Stimulated activated naive CD8-positive, alpha-beta T cell treated with anti-CD3 and anti-CD28 coated beads, Interleukin-15, Interleukin-2, amounts not matched to agents 100 ng/mL and 50 ng/mL, for 24 hours (primary cell): ENCODE data around the gene USHBP1.
"Not testable (repeated sequence)": the region's sequence is repeated elsewhere in the genome, so short reads cannot be mapped to it uniquely, and the experiment has no call there.

Experiments
- H3K27ac Mint-ChIP-seq: one replicate; pipeline ENCODE4 v1.8.0; 2021; ENCODE audit warnings: mild to moderate bottlenecking, mixed read lengths
- H3K27me3 Mint-ChIP-seq: one replicate; pipeline ENCODE4 v1.8.0; 2021; ENCODE audit warnings: mixed read lengths
- H3K36me3 Mint-ChIP-seq: one replicate; pipeline ENCODE4 v1.8.0; 2021; ENCODE audit warnings: low read depth, mixed read lengths
- H3K4me1 Mint-ChIP-seq: one replicate; pipeline ENCODE4 v1.8.0; 2021; ENCODE audit warnings: low read depth, mixed read lengths
- H3K4me3 Mint-ChIP-seq: one replicate; pipeline ENCODE4 v1.8.0; 2021; ENCODE audit warnings: mild to moderate bottlenecking, mixed read lengths
- H3K9me3 Mint-ChIP-seq: one replicate; pipeline ENCODE4 v1.8.0; 2021; ENCODE audit warnings: mixed read lengths

USHBP1 gene

GRCh38 chr19:17283504-17283996 is 19.0 kb upstream of the USHBP1 start:
- Mint-ChIP-seq H3K9me3 (no peaks in the 10 kb centered on the region), H3K36me3 (peaks cover 27% of the 10 kb centered on the region), H3K27ac (no peak overlapping the region), H3K4me3 (peak overlapping the region; percentile 90), H3K27me3 (no peaks in the 10 kb centered on the region), H3K4me1 (peaks cover 6% of the 10 kb centered on the region)

DNA sequence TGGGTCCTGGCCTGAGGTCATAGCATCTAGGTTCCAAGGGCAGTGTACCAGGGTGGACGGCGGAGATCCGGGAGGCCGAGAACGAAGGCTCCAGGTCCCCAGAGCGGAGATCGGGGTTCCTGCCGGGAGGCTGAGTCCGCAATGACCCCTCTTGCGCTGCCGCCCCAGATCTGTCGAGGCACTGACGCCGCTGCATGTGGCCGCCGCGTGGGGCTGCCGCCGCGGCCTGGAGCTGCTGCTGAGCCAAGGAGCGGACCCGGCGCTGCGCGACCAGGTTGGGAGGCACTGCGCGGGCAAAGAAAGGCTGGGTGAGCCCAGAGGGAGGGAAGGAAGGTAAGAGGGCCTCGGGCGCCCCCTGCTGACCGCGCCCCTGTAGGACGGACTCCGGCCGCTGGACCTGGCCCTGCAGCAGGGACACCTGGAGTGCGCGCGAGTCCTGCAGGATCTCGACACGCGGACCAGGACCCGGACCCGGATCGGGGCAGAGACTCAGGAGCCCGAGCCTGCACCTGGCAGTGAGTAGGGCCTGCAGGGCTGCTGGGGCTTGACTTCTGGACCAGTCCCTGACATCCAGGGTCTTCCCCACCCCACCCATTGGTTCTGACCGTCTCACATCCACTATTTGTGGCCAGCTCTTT is 18.1 kb upstream of the USHBP1 start:
- no peaks in the 10 kb centered on the region for H3K9me3 Mint-ChIP-seq
- no peaks in the 10 kb centered on the region for H3K27me3 Mint-ChIP-seq
- peak overlapping the region; percentile 90 for H3K4me3 Mint-ChIP-seq
- H3K27ac Mint-ChIP-seq, result peak overlapping the region; percentile 85
- peaks cover 28% of the 10 kb centered on the region for H3K36me3 Mint-ChIP-seq
- H3K4me1 Mint-ChIP-seq, result peaks cover 6% of the 10 kb centered on the region

GRCh38 chr19:17281391-17282304 is 17.1 kb upstream of the USHBP1 start, which contains the start of gene ANKLE1:
Gene ANKLE1, plus strand, starts transcription at chr19:17281901. Its CDS starts 20 bp downstream, at chr19:17281921.
- Mint-ChIP-seq H3K4me1 (peaks cover 6% of the 10 kb centered on the region), H3K27ac (peak within 1 kb of the TSS; percentile 85), H3K27me3 (no peaks in the 10 kb centered on the region), H3K36me3 (peaks cover 33% of the 10 kb centered on the region), H3K4me3 (peak within 1 kb of the TSS; percentile 90), H3K9me3 (no peaks in the 10 kb centered on the region)

DNA sequence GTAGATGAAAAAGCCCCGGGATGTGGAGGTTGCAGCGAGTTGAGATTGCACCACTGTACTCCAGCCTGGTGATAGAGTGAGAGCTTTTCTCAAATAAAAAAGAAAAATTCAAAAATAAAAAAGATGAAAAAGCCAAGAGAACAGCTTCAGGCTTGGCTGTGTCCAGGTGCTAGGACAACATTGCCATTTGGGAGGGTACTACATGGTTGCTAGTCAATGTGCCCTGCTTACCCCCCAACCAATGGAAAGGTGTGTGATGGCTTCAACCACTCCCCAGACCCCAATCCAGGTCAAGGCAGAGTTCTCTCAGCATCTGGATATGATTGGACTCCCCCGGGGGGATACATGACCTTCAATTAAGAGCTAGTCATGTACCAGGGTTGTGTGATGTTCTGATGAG is 14.9 kb upstream of the USHBP1 start:
- no peaks in the 10 kb centered on the region for H3K9me3 Mint-ChIP-seq
- no peak overlapping the region for H3K27ac Mint-ChIP-seq
- no peaks in the 10 kb centered on the region for H3K27me3 Mint-ChIP-seq
- H3K4me3 Mint-ChIP-seq, result no peak overlapping the region
- peaks cover 32% of the 10 kb centered on the region for H3K36me3 Mint-ChIP-seq
- peaks cover 6% of the 10 kb centered on the region for H3K4me1 Mint-ChIP-seq

GRCh38 chr19:17275441-17276175 is 11.1 kb upstream of the USHBP1 start:
- Mint-ChIP-seq H3K36me3 (peaks cover 37% of the 10 kb centered on the region), H3K4me1 (no peaks in the 10 kb centered on the region), H3K9me3 (no peaks in the 10 kb centered on the region), H3K27ac (no peak overlapping the region), H3K27me3 (no peaks in the 10 kb centered on the region), H3K4me3 (no peak overlapping the region)

- H3K36me3 Mint-ChIP-seq, result peaks cover 41% of the 10 kb centered on the region
- not testable (repeated sequence) for H3K4me3 Mint-ChIP-seq, H3K27ac Mint-ChIP-seq, H3K4me1 Mint-ChIP-seq, H3K9me3 Mint-ChIP-seq, H3K27me3 Mint-ChIP-seq
Measured at GRCh38 chr19:17274892-17275291, 10.3 kb upstream of the USHBP1 start.

DNA sequence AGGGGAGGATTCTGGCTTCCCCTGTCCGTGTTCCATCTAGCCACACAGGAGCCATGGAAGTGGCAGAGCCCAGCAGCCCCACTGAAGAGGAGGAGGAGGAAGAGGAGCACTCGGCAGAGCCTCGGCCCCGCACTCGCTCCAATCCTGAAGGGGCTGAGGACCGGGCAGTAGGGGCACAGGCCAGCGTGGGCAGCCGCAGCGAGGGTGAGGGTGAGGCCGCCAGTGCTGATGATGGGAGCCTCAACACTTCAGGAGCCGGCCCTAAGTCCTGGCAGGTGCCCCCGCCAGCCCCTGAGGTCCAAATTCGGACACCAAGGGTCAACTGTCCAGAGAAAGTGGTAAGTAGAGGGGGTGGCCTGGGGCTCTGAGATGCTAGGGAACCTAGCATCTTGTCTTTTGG is 4.2 kb upstream of the USHBP1 start:
- peak overlapping the region; percentile 91 for H3K27ac Mint-ChIP-seq
- H3K9me3 Mint-ChIP-seq, result no peaks in the 10 kb centered on the region
- peak overlapping the region; percentile 94 for H3K4me3 Mint-ChIP-seq
- H3K4me1 Mint-ChIP-seq, result peaks cover 13% of the 10 kb centered on the region
- no peaks in the 10 kb centered on the region for H3K27me3 Mint-ChIP-seq
- peaks cover 13% of the 10 kb centered on the region for H3K36me3 Mint-ChIP-seq

- Mint-ChIP-seq H3K27me3 (no peaks in the 10 kb centered on the region), H3K36me3 (peaks cover 12% of the 10 kb centered on the region), H3K27ac (peak within 1 kb of the TSS; percentile 91), H3K9me3 (no peaks in the 10 kb centered on the region), H3K4me1 (peaks cover 13% of the 10 kb centered on the region), H3K4me3 (peak within 1 kb of the TSS; percentile 94)
Measured at GRCh38 chr19:17266975-17267788, 2.6 kb upstream of the USHBP1 start, which contains the start of gene BABAM1. Gene BABAM1, plus strand, starts transcription at chr19:17267443. Its CDS starts 1,364 bp downstream, at chr19:17268807.

GRCh38 chr19:17266589-17266974 is 2.0 kb upstream of the USHBP1 start:
- Mint-ChIP-seq H3K9me3 (no peaks in the 10 kb centered on the region), H3K27me3 (no peaks in the 10 kb centered on the region), H3K4me1 (peaks cover 13% of the 10 kb centered on the region), H3K4me3 (peak overlapping the region; percentile 94), H3K27ac (peak overlapping the region; percentile 91), H3K36me3 (peaks cover 11% of the 10 kb centered on the region)

GRCh38 chr19:17266026-17266425 is 1.5 kb upstream of the USHBP1 start:
- Mint-ChIP-seq H3K4me1 (peaks cover 13% of the 10 kb centered on the region), H3K27ac (no peak overlapping the region), H3K27me3 (no peaks in the 10 kb centered on the region)

DNA sequence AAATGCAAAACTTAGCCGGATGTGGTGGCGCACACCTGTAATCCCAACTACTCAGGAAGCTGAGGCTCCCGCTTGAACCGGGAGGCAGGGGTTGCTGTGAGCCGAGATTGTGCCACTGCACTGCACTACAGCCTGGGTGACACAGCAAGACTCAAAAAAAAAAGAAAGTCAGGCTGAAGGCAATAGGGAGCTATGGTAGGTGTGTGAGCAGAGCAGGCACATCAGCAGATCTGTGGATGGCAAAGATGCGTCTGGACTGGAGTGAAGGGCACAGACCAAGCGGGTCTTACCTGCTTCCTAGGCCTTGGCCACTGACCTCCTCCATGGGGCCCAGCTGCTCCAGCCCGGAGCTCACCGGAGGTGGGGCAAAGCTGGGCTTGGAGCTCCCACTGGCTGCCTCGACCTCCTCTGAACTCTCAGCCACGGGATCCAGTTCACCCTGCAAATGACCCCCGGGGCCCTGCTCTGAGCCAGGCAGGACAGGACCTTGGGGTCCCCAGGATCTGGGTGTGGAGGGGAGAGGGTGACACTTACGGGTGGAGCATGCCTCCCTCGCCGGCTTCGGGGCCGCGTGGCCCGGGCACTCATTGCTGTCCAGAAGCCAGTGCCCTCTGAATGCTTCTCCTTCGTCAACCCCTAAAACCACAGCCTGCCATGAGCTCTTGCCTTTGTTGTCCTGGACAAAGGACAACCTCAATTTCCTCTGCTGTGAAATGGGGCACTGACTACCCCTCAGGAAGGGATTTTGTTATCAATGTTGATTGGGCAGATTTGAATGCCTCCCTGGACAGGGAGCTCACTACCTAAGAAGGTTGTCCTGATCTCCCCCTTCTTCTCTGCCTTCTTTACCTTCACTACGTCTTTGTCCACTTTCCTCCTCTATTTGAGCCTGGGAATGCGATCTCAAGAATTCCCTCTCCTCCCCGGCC is 569 bp downstream of the USHBP1 start:
- H3K9me3 Mint-ChIP-seq, result no peaks in the 10 kb centered on the region
- no peaks in the 10 kb centered on the region for H3K36me3 Mint-ChIP-seq
- H3K4me3 Mint-ChIP-seq, result no peak overlapping the region
- no peaks in the 10 kb centered on the region for H3K27me3 Mint-ChIP-seq
- H3K27ac Mint-ChIP-seq, result no peak overlapping the region
- H3K4me1 Mint-ChIP-seq, result peaks cover 18% of the 10 kb centered on the region

More at GRCh38 chr19:17266026-17266425, 1.5 kb upstream of the USHBP1 start:
- peaks cover 5% of the 10 kb centered on the region for H3K36me3 Mint-ChIP-seq
- no peaks in the 10 kb centered on the region for H3K9me3 Mint-ChIP-seq
- no peak overlapping the region for H3K4me3 Mint-ChIP-seq

GRCh38 chr19:17262557-17262956 is 2.0 kb downstream of the USHBP1 start:
- no peak overlapping the region for H3K27ac Mint-ChIP-seq
- no peak overlapping the region for H3K4me3 Mint-ChIP-seq
- H3K4me1 Mint-ChIP-seq, result peaks cover 13% of the 10 kb centered on the region
- H3K36me3 Mint-ChIP-seq, result no peaks in the 10 kb centered on the region
- H3K9me3 Mint-ChIP-seq, result no peaks in the 10 kb centered on the region
- H3K27me3 Mint-ChIP-seq, result no peaks in the 10 kb centered on the region

DNA sequence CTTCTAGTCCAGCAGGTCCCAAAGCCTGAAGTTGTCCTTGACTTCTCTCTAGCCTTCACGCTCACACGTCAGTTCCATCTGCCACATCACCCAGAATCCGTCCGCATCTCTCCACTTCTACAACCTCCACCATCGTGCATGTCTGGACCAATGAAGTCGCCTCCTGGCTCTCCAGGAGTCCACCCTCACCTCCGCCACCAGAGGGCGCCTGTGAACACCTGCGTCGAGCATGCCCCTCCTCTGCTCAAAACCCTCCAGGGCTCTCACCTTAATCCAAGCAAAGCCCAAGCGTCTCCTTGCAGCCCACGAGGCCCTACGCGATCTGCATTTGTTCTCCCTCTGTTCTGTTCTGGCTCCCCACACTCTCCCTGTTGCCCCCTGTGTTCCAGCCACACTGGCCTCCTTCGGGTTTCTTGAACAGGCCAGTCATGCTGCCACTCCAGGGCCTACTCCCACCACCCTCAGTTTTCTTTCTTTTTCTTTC is 3.7 kb downstream of the USHBP1 start:
- H3K27me3 Mint-ChIP-seq, result no peaks in the 10 kb centered on the region
- H3K4me1 Mint-ChIP-seq, result peaks cover 5% of the 10 kb centered on the region
- H3K4me3 Mint-ChIP-seq, result no peak overlapping the region
- H3K36me3 Mint-ChIP-seq, result no peaks in the 10 kb centered on the region
- H3K9me3 Mint-ChIP-seq, result no peaks in the 10 kb centered on the region
- H3K27ac Mint-ChIP-seq, result no peak overlapping the region
